Liver (tissue), 3 donors: ENCODE measurements around the gene DIS3L2.

Source experiments
- EGR1 ChIP-seq, 2 donors: IDR thresholded peaks; 2 replicates each; pipeline ENCODE4 v1.6.1; 2016 to 2018; ENCODE audit warnings: antibody characterized with exemption in 2 of 2, low read depth in 2 of 2
- FOXA1 ChIP-seq: IDR thresholded peaks from 2 replicates; pipeline ENCODE4 v1.6.1; 2016; ENCODE audit warnings: antibody characterized with exemption
- FOXA2 ChIP-seq: IDR thresholded peaks from 2 replicates; pipeline ENCODE4 v1.6.1; 2016; ENCODE audit warnings: antibody characterized with exemption
- NR2F2 ChIP-seq: IDR thresholded peaks from 2 replicates; pipeline ENCODE4 v1.6.1; 2016; ENCODE audit warnings: antibody characterized with exemption
- RAD21 ChIP-seq, 2 donors: IDR thresholded peaks; 2 replicates each; pipeline ENCODE4 v1.6.1; 2016; ENCODE audit warnings: antibody characterized with exemption in 2 of 2, mild to moderate bottlenecking in 2 of 2
- SP1 ChIP-seq: IDR thresholded peaks from 2 replicates; pipeline ENCODE4 v1.6.1; 2018; ENCODE audit warnings: antibody characterized with exemption, mild to moderate bottlenecking
- TAF1 ChIP-seq: conservative IDR thresholded peaks from 2 replicates; pipeline ENCODE4 v1.6.1; 2016; ENCODE audit warnings: antibody characterized with exemption, mild to moderate bottlenecking
- TF ChIP-seq, protein P1 (sequence below): fragments of 150-350 bp; IDR thresholded peaks from 2 replicates; pipeline ENCODE4 v1.5.1; 2017; ENCODE audit warnings: improper control_type of control experiment, low read depth, low read length; ENCODE audit not compliant: missing input control
- TF ChIP-seq, protein P2 (sequence below): IDR thresholded peaks from 2 replicates; pipeline ENCODE4 v1.6.1; 2016; ENCODE audit warnings: antibody characterized with exemption, mild to moderate bottlenecking
- TF ChIP-seq, protein P3 (sequence below): IDR thresholded peaks from 2 replicates; pipeline ENCODE4 v1.6.1; 2016; ENCODE audit warnings: antibody characterized with exemption
- TF ChIP-seq, protein P4 (sequence below): IDR thresholded peaks from 2 replicates; pipeline ENCODE4 v1.6.1; 2016; ENCODE audit warnings: antibody characterized with exemption
- donor health status: healthy.
- donor health status: healthy.

DNA sequence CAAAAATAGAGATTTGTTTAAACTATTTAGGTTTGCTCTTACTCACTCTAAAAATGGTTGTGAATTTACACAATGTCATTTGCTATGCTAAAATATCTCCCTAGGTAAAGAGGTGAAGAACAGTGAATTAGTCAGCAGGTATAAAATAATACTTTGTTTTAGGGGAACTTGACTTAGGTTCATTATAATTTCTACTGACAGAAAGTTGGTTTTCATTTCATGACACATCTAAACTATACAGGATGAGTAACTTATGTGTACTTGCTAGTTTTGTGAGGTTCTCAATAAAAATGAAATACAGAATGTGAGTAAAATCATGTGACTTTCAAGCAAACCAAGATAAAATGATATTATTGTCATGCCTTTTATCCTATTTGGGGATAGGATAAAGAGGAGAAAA is 66.0 kb downstream of the DIS3L2 start:
- TF ChIP-seq, protein P1, sequence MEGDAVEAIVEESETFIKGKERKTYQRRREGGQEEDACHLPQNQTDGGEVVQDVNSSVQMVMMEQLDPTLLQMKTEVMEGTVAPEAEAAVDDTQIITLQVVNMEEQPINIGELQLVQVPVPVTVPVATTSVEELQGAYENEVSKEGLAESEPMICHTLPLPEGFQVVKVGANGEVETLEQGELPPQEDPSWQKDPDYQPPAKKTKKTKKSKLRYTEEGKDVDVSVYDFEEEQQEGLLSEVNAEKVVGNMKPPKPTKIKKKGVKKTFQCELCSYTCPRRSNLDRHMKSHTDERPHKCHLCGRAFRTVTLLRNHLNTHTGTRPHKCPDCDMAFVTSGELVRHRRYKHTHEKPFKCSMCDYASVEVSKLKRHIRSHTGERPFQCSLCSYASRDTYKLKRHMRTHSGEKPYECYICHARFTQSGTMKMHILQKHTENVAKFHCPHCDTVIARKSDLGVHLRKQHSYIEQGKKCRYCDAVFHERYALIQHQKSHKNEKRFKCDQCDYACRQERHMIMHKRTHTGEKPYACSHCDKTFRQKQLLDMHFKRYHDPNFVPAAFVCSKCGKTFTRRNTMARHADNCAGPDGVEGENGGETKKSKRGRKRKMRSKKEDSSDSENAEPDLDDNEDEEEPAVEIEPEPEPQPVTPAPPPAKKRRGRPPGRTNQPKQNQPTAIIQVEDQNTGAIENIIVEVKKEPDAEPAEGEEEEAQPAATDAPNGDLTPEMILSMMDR: no peak
- TF ChIP-seq TAF1 (no peak), FOXA2 (no peak), EGR1 (IDR thresholded peaks at IDR 0.05; ENCODE audit: low read depth in 2 of 2) (no peak), RAD21 (IDR thresholded peaks at IDR 0.05) (no peak), SP1 (no peak), NR2F2 (no peak), FOXA1 (no peak)
- TF ChIP-seq, protein P2, sequence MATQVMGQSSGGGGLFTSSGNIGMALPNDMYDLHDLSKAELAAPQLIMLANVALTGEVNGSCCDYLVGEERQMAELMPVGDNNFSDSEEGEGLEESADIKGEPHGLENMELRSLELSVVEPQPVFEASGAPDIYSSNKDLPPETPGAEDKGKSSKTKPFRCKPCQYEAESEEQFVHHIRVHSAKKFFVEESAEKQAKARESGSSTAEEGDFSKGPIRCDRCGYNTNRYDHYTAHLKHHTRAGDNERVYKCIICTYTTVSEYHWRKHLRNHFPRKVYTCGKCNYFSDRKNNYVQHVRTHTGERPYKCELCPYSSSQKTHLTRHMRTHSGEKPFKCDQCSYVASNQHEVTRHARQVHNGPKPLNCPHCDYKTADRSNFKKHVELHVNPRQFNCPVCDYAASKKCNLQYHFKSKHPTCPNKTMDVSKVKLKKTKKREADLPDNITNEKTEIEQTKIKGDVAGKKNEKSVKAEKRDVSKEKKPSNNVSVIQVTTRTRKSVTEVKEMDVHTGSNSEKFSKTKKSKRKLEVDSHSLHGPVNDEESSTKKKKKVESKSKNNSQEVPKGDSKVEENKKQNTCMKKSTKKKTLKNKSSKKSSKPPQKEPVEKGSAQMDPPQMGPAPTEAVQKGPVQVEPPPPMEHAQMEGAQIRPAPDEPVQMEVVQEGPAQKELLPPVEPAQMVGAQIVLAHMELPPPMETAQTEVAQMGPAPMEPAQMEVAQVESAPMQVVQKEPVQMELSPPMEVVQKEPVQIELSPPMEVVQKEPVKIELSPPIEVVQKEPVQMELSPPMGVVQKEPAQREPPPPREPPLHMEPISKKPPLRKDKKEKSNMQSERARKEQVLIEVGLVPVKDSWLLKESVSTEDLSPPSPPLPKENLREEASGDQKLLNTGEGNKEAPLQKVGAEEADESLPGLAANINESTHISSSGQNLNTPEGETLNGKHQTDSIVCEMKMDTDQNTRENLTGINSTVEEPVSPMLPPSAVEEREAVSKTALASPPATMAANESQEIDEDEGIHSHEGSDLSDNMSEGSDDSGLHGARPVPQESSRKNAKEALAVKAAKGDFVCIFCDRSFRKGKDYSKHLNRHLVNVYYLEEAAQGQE: no peak
- TF ChIP-seq, protein P3, sequence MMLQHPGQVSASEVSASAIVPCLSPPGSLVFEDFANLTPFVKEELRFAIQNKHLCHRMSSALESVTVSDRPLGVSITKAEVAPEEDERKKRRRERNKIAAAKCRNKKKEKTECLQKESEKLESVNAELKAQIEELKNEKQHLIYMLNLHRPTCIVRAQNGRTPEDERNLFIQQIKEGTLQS: no peak
- TF ChIP-seq, protein P4, sequence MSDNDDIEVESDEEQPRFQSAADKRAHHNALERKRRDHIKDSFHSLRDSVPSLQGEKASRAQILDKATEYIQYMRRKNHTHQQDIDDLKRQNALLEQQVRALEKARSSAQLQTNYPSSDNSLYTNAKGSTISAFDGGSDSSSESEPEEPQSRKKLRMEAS: no peak
